Measurements from ENCODE around the gene SERPINB10.
A peak's percentile ranks its signal among the peaks of the same experiment; 100 is the strongest.

The SERPINB10 gene

DNA sequence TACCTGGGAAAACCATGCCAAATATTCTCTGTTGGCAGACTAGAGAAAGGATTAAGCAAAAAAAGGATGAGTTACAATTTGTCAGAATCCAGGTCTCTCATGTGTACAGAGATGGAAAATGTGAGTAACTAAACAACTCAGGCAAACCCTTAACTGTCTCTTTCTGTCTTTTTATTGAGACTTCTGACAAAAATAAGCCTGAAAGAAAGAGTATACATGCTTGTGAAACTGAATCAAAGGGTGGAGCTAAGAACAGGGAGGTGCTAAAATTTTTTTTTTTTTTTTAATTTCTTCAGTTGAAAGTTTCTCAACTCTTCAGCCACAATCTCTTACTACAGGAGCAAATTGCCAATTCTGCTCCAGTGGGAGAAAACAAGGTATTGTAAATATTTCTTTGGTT lies at the start of gene SERPINB10:
SERPINB10 (plus strand) TSS at position 295 of the 400 bp plus-strand sequence. CDS start 7,553 bp downstream, outside the sequence.
- DNase-seq: no peak

- no peak for DNase-seq
These were observed 49.3 kb upstream of the SERPINB10 start for GRCh38 chr18:63858456-63858855.

DNA sequence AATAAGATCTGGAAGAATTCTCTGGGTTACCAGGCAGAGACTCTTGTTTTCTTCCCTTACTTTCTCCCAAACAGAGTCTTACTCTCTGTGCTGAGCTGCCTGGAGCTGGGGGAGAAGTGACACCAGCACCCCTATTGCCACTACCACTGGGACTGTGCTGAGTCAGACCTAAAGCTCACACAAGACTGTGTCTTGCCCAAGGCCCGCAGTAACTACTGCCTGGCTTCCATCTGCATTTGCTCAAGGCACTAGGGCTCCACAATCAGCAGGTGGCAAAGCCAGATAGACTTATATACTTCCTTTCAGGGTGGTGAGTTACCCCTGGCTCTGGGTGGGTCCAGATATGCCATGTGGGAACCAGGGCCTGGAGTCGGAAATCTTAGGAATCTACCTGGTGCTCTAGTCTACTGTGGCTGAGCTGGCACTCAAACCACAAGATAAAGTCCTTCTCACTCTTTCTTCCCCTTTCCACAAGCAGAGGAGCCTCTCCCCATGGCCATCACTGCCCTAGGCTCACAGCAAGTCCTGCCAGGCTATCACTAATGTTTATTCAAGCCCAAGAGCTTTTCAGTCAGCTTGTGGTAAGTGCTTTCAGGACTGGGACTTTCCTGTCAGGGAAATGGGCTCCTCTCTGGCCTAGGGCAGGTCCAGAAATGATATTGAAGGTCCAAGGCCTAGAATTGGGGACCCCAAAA lies 47.8 kb upstream of the SERPINB10 start:
- no peak for DNase-seq

DNA sequence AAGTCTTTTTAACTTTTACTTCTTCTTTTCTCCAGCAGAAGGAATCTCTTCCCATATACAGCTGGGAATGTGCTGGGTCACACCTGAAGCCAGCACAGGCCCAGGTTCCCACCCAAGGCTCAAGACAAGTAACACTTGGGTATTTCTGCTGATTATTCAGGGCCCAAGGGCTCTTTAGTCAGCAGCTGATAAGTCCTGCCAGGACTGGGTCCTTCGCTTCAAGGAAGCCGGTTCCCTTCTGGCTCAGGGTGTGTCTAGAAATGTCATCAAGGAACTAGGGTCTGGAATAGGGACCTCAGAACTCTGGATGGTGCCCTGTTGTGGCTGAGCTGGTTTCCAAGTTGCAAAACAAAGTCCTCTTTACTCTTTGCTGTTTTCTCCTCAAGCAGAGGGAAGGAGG lies 47.2 kb upstream of the SERPINB10 start:
- DNase-seq: no peak

DNA sequence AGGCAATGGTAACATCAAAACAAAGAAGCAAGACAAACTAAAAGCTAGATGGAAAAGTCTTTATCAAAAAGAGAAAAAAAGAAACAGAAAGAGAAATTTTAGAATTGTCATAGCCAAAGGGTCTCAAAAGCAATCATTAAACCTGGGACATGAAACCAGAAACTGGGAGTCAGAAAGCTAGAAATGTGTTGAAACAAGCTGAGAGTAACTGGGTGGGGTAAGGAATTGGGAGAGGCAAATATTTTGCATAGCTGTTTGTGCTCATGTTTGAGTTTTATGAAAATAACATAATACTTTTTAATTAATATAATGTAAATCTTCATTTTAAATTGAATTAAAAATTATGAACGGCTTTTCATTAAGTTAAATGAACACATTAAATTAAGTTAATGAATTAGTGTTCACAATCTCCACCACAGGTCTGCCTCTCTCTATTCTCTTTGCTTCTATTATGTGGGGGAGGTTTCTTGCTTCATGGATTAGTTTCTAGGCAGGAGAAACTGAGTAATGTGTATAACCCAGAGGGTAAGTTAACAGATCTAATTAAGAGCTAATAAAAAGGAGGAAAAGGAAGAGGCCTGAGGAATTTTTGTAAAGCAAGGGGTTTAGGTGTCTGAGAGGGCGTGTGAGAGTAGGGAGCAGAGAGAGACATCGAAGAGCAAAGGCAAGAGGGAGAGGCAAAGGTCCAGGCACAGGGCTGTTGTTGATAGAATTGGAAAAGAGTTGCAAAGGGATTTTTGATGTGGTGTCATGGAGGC lies 40.2 kb upstream of the SERPINB10 start:
- DNase-seq: no peak

- DNase-seq: no peak
These were observed 39.2 kb upstream of the SERPINB10 start for GRCh38 chr18:63868546-63868945.

DNA sequence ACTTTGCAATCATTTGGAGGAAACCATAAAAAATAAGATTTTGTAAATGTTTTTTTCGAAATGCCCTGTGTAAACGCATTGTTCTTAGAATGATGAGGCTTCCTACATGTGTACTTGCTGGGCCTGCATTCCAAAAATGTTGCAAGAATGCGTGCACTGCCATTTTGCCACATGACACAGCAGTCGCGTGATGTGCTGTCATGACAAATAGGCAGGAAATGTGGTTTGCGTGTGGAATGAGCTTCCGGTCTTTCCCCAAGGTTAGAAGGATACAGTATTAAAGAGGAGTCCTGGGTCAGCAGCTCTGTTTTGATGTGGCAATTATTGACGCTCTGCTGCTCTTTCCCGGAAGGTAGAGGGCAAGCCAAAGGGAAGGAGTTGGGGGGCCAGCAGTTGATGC lies 38.4 kb upstream of the SERPINB10 start:
- no peak for DNase-seq

DNA sequence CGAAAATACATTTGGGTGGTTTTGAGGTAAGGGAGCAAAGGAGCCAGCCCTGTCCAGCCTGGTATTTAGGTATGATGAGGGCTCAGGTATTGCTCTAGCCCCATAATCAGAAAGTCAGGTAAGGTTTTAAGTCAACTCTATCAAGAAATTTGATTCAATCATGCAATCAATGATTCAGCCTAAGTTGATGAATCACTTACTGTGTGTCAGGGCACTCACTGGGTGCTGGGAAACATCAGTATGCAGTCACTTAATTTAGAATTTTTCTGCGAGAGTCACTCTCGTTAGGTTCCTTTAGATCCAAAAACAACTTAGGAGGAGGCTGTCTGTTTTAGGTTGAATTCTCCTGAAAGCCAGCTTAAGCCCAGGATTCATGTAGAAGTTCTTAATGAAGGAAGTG lies 37.9 kb upstream of the SERPINB10 start:
- no peak for DNase-seq

GRCh38 chr18:63871836-63872235 lies 35.9 kb upstream of the SERPINB10 start:
- DNase-seq: no peak

DNA sequence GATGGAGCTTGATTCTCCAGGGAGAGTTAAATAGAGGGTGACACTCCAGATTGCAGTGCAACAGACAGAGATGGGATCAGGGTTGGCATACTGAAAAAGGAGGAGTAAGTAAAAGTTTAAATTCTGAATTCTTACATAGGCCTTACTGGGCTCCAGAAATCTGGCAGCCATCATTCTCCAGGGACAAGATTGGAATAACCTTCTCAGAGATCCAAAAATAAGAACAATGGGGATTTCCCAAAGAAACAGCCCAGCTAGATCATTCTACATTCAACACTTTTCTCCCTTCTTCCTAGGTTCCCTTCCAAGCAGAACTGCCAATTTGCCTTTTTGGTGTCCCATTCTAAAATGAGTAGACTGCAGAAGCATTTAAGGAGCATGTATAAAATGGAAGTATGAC lies 35.2 kb upstream of the SERPINB10 start:
- no peak for DNase-seq

- no peak for DNase-seq
These were observed 29.4 kb upstream of the SERPINB10 start for GRCh38 chr18:63878343-63878742.

DNA sequence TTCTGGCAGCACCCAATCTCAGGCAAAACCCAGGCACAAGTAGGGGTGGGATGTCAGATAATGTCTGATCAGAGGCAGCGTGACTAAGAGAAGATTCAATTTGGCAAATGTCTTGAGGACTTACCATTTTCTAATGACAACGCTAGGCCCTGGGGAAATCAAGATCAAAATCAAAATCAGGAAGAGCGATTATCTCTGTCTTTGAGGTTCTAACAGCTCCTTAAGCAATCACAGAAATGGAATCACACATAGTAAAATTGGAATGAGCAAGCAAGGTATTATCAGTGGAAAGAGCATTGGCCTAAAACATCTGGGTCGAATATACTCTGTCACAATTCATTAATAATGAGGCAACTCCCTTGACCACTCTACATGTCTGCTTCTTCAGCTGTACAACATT lies 28.8 kb upstream of the SERPINB10 start:
- no peak for DNase-seq

- no peak for DNase-seq
These were observed 28.0 kb upstream of the SERPINB10 start for GRCh38 chr18:63879709-63880108.

DNA sequence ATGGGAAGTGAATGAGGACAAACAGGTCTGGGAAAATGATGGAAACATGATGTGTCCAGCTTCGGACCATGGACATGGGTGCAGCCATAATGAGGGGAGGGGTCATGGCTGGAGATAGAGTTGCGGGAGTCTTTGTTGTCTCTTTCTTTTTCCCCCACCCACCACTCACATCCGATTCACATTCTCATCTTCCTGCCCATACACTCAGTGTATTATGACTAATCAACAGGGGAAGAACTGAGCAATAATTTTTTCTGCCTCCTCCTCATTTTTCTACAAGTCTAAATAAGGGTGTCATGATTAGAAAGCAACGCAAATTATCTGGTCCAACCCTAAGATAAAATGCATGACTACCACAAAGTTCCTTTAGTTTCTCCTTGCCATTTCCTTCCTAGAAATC lies 25.9 kb upstream of the SERPINB10 start:
- peak; percentile 15 for DNase-seq

DNA sequence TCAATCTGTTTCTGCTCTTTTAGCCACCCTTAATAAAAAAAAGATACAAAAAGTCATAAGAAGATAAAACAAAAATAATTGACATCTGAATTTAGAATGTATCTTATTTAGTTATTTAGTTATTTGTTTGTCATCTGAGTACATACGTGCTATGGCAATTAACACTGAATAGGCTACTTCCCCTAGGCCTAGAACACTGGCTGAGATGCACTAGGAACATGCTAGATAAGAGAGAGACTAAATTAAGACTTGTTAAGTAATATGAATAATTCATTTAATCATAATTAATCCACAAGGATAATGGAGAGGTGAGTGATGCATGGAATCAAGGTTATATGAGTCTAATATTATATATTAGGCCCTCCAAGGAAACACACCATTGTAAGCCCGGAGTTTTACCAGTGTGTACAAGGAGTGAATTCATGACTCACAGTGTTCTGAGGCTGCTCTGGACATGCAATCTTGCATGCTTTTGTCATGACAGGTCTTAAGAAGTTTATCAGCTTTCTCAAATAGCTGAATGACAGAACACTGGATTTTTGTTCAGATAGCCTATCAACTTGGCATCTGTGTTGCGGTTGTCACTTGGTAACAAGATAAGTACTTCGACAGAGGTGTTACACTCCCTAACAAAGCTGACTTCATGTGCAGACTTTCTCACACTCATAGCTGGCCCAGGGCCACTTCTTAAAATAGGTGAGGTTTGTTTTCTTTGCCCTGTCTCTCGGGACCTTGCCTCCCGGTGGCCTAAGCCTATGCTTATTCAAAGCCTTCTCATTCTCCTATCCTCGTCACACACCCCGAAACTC lies 25.2 kb upstream of the SERPINB10 start:
- DNase-seq: no peak

DNA sequence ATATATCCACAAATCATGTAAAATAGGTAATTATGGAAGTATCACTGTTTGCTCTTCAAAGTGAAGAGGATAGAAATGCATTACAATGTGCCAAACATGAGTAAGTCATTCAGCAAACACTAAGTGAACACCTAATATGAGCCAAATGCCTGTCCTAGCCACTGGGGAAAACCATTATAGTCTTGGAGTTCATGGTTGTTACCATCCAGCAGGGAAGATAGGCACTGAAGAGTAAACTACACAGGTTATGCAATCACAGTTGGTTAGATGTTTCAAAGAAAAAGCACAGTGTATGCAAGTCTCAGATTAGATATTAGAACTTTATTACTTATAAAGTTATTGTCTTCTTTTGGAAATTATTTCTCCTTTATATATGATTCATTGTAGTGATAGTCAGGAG lies 24.1 kb upstream of the SERPINB10 start:
- no peak for DNase-seq

- peak; percentile 22 for DNase-seq
These were observed 20.3 kb upstream of the SERPINB10 start, which contains the start of gene SERPINB2 for GRCh38 chr18:63887424-63887823. TSS of gene SERPINB2 (plus strand) at chr18:63887705. CDS start at chr18:63891445, 3,740 bp downstream.

GRCh38 chr18:63888470-63889190 lies 19.1 kb upstream of the SERPINB10 start:
- no peak for DNase-seq

DNA sequence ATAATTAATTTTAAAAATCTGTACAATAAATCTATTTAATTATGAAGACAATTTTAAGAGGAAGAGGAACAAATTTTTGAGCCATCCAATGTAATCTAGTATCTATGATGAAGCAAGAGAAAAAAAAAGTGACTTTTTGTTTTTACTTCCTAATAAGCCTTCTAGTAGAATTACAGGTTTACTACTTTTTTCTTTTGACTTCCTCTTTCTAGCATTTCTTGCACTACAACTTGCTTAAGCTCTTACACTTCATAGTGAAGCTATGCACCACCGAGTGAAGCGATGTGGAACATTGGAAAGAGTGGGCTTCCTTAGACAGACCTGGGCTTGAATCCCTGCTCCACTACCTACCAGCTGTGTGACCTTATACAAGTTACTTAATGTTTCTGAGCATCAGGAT lies 18.1 kb upstream of the SERPINB10 start:
- DNase-seq: no peak

DNA sequence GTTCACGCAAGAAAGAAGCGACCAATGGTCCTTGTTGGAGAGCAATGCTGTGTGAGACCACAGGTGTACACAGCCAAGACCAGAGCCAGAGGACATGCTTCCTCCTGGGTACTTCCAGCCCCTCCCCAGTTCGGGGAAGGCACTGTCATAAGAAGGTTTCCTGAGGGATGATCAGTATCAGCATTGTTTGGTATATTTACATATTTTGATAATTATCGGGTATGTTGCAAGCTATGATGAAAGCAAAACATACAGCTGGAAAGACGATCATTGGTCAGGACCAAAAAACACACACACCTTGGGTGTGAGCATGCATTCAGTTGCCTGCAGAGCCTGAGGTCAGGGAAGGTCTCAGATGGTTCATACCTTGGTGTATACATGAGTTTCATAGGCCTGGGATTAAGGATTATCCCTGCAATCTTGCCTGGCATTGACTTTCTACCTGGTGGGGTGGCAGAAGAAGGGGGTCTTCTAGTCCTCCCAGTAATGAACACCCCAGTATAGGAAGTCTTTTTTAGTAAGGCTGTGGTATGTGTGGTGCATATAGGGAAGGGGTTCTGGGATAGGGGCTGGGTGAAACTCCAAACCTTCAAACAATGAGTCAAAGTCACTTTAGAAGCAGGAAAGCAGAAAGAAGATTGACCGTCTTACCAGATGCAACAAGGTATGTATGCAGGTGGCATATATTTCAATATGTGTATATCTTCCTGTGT lies 17.4 kb upstream of the SERPINB10 start:
- DNase-seq: no peak

DNA sequence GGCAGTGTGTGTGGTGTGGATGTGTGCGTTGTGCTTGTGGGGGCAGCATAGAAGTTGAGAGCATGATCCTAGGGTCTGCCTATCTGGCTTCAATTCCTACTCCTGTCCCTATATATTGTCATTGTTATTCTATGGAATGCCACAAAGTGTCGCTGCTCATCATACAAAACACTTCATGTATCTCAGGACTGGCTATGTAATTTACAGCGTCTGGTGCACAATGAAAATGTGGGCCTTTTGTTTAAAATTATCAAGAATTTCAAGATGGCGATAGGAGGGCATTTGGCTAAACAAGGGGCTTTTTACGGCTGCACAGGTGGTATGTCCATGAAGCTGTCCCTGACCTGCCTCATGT lies 16.8 kb upstream of the SERPINB10 start:
- DNase-seq: no peak

DNA sequence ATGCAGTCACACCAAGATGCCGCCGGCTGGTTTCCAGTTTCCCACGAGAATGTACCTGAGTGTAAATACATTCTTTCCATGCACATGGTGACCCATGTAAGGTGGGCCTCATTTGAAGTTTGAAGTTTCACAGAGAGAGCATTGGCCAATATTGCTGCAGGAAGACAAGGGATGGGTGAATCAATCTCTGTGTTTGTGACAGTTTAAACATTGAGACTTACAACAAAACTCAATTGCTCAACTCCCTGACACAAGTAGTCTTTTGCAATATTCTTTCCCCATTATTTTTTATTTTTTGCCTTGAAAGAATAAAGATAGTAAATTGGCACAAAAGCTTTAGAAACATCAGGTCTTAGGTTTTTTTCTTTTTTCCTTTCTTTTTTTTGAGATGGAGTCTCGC lies 15.2 kb upstream of the SERPINB10 start:
- no peak for DNase-seq
